ENCODE data around the gene CIROP. TPM values are rescaled to one million over a fixed set of nuclear protein-coding genes. Genes with fewer than 3 reads are reported as not detected.

CIROP gene
- total and polyA plus RNA-seq, 9 of the 15 experiments (the other 6 are each of a cell fraction or from before 2014, with no cell fraction given) = not detected

DNA sequence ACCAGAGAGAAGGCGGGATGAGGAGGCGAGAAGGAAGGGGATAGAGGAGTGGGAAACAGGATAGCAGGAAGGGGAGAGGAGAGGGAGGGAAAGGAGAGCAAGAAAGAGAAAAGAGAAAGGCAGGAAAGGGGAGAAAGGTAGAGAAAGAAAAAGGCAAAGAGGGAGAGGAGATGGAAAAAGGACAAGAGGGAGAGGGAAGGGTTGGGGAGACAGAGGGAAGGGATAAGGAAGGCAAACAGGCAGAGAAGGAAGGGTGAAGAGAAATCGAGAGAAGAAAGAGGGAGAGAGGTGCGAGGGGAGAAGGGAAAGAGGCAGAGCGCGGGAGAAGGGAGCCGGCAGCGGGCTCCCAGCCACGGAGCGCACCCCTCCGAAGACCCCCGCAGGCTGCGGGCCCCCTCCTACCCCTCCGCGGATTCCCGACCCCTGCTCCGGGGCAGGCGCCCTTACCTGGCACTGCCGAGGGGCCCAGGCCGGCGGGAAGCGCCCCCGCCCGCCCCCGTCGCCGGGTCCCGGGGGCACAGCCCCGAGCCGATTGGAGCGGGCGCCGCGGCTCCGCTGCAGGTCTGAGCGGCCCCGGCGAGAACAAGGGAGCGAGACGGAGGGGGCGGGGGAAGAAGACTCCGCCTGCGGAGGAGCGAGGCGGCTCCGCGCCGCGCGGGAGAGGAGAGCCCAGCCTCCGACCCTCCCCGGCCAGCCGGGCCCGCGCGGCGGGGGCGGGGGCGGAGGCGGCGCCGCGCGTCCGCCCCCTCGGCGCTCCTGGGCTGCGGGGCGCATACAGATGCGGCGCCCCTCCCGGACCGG lies 47.6 kb downstream of the CIROP start, which contains the start of gene CDH24 (continued):
- TF ChIP-seq, protein P1, sequence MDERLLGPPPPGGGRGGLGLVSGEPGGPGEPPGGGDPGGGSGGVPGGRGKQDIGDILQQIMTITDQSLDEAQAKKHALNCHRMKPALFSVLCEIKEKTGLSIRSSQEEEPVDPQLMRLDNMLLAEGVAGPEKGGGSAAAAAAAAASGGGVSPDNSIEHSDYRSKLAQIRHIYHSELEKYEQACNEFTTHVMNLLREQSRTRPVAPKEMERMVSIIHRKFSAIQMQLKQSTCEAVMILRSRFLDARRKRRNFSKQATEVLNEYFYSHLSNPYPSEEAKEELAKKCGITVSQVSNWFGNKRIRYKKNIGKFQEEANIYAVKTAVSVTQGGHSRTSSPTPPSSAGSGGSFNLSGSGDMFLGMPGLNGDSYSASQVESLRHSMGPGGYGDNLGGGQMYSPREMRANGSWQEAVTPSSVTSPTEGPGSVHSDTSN (CRISPR knock-in tag; IDR thresholded peaks at IDR 0.05; ENCODE audit: low read depth) = no peak
- TF ChIP-seq, protein P1 (tag; conservative IDR thresholded peaks at IDR 0.05; ENCODE audit: low read depth) = no peak
- TF ChIP-seq ZEB2 (IDR thresholded peaks at IDR 0.05) = no peak
- TF ChIP-seq PHF21A (IDR thresholded peaks at IDR 0.05; ENCODE audit: borderline replicate concordance, low read depth) = no peak
- peak; percentile 74 for TF ChIP-seq KDM5B (IDR thresholded peaks at IDR 0.05; ENCODE audit: insufficient replicate concordance, low read depth, low read length)
- no peak for TF ChIP-seq MCM2 (IDR thresholded peaks at IDR 0.05; ENCODE audit: low read depth)
- TF ChIP-seq, protein P2, sequence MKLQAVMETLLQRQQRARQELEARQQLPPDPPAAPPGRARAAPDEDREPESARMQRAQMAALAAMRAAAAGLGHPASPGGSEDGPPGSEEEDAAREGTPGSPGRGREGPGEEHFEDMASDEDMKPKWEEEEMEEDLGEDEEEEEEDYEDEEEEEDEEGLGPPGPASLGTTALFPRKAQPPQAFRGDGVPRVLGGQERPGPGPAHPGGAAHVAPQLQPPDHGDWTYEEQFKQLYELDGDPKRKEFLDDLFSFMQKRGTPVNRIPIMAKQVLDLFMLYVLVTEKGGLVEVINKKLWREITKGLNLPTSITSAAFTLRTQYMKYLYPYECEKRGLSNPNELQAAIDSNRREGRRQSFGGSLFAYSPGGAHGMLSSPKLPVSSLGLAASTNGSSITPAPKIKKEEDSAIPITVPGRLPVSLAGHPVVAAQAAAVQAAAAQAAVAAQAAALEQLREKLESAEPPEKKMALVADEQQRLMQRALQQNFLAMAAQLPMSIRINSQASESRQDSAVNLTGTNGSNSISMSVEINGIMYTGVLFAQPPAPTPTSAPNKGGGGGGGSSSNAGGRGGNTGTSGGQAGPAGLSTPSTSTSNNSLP (IDR thresholded peaks at IDR 0.05; ENCODE audit: borderline replicate concordance, low read depth, low read length) = no peak
- TF ChIP-seq SMAD2 (IDR thresholded peaks at IDR 0.05; ENCODE audit: low read depth, low read length) = no peak
- TF ChIP-seq, protein P3, sequence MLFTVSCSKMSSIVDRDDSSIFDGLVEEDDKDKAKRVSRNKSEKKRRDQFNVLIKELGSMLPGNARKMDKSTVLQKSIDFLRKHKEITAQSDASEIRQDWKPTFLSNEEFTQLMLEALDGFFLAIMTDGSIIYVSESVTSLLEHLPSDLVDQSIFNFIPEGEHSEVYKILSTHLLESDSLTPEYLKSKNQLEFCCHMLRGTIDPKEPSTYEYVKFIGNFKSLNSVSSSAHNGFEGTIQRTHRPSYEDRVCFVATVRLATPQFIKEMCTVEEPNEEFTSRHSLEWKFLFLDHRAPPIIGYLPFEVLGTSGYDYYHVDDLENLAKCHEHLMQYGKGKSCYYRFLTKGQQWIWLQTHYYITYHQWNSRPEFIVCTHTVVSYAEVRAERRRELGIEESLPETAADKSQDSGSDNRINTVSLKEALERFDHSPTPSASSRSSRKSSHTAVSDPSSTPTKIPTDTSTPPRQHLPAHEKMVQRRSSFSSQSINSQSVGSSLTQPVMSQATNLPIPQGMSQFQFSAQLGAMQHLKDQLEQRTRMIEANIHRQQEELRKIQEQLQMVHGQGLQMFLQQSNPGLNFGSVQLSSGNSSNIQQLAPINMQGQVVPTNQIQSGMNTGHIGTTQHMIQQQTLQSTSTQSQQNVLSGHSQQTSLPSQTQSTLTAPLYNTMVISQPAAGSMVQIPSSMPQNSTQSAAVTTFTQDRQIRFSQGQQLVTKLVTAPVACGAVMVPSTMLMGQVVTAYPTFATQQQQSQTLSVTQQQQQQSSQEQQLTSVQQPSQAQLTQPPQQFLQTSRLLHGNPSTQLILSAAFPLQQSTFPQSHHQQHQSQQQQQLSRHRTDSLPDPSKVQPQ (CRISPR knock-in tag; IDR thresholded peaks at IDR 0.05; ENCODE audit: borderline replicate concordance) = no peak
- TF ChIP-seq, protein P4, sequence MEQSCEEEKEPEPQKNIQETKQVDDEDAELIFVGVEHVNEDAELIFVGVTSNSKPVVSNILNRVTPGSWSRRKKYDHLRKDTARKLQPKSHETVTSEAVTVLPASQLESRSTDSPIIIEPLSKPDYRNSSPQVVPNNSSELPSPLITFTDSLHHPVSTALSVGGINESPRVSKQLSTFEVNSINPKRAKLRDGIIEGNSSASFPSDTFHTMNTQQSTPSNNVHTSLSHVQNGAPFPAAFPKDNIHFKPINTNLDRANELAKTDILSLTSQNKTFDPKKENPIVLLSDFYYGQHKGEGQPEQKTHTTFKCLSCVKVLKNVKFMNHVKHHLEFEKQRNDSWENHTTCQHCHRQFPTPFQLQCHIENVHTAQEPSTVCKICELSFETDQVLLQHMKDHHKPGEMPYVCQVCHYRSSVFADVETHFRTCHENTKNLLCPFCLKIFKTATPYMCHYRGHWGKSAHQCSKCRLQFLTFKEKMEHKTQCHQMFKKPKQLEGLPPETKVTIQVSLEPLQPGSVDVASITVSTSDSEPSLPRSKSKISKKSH (CRISPR knock-in tag; IDR thresholded peaks at IDR 0.05) = no peak
- no peak for TF ChIP-seq XRCC5 (IDR thresholded peaks at IDR 0.05; ENCODE audit: low read depth, low read length)
- TF ChIP-seq, protein P5, sequence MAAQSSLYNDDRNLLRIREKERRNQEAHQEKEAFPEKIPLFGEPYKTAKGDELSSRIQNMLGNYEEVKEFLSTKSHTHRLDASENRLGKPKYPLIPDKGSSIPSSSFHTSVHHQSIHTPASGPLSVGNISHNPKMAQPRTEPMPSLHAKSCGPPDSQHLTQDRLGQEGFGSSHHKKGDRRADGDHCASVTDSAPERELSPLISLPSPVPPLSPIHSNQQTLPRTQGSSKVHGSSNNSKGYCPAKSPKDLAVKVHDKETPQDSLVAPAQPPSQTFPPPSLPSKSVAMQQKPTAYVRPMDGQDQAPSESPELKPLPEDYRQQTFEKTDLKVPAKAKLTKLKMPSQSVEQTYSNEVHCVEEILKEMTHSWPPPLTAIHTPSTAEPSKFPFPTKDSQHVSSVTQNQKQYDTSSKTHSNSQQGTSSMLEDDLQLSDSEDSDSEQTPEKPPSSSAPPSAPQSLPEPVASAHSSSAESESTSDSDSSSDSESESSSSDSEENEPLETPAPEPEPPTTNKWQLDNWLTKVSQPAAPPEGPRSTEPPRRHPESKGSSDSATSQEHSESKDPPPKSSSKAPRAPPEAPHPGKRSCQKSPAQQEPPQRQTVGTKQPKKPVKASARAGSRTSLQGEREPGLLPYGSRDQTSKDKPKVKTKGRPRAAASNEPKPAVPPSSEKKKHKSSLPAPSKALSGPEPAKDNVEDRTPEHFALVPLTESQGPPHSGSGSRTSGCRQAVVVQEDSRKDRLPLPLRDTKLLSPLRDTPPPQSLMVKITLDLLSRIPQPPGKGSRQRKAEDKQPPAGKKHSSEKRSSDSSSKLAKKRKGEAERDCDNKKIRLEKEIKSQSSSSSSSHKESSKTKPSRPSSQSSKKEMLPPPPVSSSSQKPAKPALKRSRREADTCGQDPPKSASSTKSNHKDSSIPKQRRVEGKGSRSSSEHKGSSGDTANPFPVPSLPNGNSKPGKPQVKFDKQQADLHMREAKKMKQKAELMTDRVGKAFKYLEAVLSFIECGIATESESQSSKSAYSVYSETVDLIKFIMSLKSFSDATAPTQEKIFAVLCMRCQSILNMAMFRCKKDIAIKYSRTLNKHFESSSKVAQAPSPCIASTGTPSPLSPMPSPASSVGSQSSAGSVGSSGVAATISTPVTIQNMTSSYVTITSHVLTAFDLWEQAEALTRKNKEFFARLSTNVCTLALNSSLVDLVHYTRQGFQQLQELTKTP (IDR thresholded peaks at IDR 0.05; ENCODE audit: low read depth in 1 of 2, partially characterized antibody in 2 of 2) = peak in 1 of 2 experiments; percentile 33

All from K562 (cell line).